ENCODE measurements around the gene EBF3.

EBF3 gene

DNA sequence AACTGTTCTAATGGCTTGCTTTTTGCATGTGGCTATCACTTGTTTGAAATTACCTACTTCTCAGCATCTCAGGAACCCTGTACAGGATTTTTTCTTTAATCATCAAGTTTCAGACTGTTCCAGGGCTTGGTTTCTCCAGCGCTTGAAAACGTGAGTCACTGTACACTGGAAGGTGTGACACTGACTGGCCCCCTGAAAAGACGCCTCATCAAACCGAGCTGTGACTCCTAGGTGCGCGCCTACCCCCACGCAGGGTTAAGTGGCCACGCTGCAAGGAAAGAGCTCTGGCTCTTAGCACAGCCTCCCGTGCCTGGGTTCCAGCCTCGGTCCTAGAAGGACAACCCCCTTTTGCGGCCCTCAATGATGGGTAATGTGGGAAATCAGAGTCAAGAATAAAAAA lies 81.0 kb downstream of the EBF3 start:
- no peak for DNase-seq (ENCODE audit: low read depth)
- no peak overlapping the region for H3K4me3 ChIP-seq (ENCODE audit: low read depth, low read length)
- TF ChIP-seq, protein P1, sequence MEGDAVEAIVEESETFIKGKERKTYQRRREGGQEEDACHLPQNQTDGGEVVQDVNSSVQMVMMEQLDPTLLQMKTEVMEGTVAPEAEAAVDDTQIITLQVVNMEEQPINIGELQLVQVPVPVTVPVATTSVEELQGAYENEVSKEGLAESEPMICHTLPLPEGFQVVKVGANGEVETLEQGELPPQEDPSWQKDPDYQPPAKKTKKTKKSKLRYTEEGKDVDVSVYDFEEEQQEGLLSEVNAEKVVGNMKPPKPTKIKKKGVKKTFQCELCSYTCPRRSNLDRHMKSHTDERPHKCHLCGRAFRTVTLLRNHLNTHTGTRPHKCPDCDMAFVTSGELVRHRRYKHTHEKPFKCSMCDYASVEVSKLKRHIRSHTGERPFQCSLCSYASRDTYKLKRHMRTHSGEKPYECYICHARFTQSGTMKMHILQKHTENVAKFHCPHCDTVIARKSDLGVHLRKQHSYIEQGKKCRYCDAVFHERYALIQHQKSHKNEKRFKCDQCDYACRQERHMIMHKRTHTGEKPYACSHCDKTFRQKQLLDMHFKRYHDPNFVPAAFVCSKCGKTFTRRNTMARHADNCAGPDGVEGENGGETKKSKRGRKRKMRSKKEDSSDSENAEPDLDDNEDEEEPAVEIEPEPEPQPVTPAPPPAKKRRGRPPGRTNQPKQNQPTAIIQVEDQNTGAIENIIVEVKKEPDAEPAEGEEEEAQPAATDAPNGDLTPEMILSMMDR (IDR thresholded peaks at IDR 0.05; ENCODE audit: low read depth, low read length, missing control alignments), result no peak

DNA sequence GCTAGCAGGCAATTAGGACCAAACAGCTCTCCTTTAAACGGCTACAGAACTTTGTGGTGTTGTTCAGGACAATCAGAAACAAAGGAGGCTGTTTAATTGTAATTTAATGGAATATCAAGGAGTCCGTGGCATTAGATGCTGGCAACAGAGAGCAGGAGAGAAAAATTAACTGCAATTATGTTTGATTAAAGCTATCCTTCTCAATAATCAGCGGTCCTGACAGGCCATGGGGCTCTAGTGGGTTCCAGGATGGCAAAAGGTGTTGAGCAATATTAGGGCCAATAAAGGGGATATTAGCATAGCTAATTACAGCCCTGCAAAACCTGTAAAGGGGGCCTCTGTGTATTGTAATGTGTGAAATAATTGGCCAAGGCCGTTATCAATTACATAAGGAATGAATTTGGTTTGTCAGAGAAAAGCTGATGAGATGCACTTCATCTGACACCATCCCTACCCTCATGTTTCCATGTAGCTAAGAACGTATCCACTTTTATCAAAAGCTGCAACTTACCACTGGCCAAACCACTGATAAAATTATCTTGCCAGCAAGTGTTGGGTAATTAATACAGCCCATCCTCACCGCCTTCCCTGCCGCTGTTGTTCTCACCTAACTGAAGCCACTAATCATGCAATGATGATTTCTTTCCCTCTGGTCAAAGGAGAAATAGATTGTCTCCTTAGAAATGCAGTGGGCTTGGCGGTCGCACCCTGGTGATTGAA lies 81.6 kb downstream of the EBF3 start:
- H3K4me3 ChIP-seq (ENCODE audit: low read depth, low read length), result no peak overlapping the region
- no peak for DNase-seq (ENCODE audit: low read depth)
- TF ChIP-seq, protein P1 (IDR thresholded peaks at IDR 0.05; ENCODE audit: low read depth, low read length, missing control alignments), result no peak

DNA sequence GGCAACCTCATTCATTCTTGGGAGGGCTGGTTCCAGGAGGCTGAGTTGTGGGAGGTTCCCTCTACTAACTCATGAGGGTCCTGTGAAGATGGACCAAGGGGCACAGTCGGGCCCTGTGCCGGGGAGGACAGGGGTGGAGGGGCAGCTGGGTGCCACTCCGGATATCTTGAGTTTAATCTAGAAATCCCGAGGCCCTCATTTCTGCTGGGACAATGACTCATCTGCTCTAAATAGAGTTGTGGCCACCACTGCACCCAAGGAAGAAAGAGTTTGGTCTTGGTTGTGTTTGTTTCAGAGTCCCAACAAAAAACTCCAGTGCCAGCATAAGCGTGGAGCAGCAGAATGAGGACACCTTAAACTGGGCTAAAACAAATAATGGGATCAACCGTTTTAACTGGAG lies 82.4 kb downstream of the EBF3 start:
- TF ChIP-seq, protein P1 (IDR thresholded peaks at IDR 0.05; ENCODE audit: low read depth, low read length, missing control alignments), result no peak
- no peak for DNase-seq (ENCODE audit: low read depth)
- H3K4me3 ChIP-seq (ENCODE audit: low read depth, low read length), result no peak overlapping the region

DNA sequence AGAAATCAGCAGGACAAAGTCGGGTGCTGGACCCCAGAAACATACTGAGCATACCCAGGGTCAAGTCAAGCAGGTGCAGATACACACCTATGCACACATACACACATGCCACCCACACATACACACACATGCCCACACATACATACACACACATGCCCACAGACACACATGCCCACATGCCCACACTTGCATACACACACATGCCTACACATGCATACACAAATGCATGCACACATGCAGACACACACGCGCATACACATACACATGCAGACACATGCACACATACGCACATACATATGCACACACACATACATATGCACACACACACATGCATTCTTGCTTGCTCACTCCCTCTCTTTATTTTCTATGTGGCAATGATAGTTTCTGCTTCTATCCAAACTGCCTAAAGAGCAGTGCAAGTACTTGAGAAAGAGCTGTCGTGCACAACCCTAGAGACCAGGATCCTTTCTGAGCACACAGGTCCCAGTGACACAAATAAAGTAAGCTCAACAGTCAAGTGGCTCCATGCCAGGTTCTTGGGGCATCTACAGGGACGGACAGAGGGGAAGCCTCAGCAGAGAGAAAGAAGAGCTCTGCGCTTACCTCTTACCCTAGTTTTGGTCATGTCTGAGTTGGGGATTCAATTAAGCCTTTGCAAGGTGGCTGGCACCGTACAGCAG lies 83.7 kb downstream of the EBF3 start:
- no peak for DNase-seq (ENCODE audit: low read depth)
- TF ChIP-seq, protein P1 (IDR thresholded peaks at IDR 0.05; ENCODE audit: low read depth, low read length, missing control alignments), result no peak
- H3K4me3 ChIP-seq (ENCODE audit: low read depth, low read length), result no peak overlapping the region

DNA sequence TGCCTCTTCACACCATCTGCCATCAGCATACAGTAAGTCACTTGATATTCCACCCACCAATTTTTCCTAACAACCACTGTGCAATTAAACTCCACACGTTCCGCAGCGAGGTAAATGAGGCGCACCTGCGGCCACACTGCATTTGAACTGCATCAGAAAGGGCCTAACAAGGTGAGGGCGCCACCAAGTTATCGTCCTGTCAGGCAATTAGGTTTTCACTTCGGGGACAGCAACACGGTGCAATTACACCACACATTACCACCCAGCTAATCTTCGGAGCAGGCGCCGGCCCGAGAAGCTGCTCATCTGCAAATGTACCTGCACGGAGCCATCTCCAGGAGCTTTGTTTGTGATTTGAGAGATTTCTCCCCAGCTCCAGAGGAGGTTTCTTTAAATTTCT lies 84.4 kb downstream of the EBF3 start:
- H3K4me3 ChIP-seq (ENCODE audit: low read depth, low read length), result no peak overlapping the region
- no peak for DNase-seq (ENCODE audit: low read depth)
- TF ChIP-seq, protein P1 (IDR thresholded peaks at IDR 0.05; ENCODE audit: low read depth, low read length, missing control alignments), result no peak

DNA sequence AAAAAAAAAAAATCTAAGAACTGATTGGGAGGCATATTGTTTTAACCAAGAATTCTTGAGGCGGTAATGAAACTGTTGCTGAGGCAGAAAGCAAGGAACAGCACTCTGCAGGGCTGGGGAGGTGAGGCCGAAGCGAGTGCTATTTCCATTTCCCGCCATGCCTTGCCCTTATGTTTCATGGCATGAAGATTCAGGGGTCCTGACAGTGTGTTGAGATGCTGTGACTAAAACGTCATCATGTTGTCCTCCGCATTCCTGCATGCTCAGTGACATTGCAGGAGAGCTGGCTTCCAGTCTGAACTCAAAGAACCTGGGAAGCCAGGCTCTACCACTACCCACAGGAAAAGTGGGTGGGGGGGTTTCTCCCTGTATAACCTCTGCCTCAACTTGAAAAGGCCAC lies 85.2 kb downstream of the EBF3 start:
- DNase-seq (ENCODE audit: low read depth), result no peak
- TF ChIP-seq, protein P1 (IDR thresholded peaks at IDR 0.05; ENCODE audit: low read depth, low read length, missing control alignments), result no peak
- H3K4me3 ChIP-seq (ENCODE audit: low read depth, low read length), result no peak overlapping the region
